T-helper 1 cell (primary cell): ENCODE data around the gene CHST5.

ENCODE experiments used
- DNase-seq, 5 donors: peaks; one replicate each; pipeline ENCODE4 v3.0.0-alpha.2; 2012 to 2020
- total RNA-seq, 4 donors: gene quantifications; one replicate each; lab custom pipeline; 2026; lab: John Stamatoyannopoulos, UW

Gene CHST5
- 0 to 0.80 (median 0.04) reads per million in 4 donors for total RNA-seq

DNA sequence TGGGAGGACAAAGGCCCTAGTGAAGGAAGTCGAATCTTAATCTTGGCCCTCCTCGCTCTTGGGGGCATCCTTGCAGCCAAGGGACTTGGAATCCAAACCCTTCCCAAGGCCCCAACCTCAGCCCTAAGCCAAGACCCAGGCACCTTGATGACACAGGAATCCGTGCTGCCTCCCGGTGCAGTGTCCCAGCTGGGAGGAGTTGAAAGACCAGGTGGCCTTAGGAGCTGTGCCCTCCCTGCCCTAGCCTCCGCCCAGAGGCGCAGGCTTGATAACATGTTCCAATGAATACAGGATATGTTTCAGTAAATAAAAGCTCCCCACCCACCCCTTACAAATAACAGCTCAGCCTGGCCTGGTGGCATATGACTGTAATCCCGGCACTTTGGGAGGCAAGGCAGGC, at the start of gene CHST5:
Gene CHST5 (minus strand): TSS at position 208 of the 400 bp plus-strand sequence. CDS start 5,724 bp downstream, outside the sequence.
- no peak for DNase-seq

DNA sequence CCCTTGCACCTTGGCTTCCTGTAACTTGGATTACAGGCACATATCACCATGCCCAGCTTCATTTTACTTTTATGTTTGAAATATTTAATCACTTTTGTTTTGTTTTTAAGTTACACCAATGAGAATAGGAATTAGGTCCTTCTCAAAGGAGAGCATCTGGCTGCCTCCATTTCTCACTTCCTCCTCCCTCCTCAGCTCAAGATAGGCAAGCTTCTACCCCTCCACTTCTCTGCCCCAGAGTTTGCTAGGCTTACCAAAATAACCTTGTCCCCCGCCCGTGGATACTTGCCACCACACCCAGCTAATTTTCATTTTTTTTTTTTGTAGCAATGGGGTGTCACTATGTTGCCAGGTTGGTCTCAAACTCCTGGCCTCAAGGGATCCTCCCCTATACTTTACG, 48.2 kb upstream of the CHST5 start:
- no peak for DNase-seq

DNA sequence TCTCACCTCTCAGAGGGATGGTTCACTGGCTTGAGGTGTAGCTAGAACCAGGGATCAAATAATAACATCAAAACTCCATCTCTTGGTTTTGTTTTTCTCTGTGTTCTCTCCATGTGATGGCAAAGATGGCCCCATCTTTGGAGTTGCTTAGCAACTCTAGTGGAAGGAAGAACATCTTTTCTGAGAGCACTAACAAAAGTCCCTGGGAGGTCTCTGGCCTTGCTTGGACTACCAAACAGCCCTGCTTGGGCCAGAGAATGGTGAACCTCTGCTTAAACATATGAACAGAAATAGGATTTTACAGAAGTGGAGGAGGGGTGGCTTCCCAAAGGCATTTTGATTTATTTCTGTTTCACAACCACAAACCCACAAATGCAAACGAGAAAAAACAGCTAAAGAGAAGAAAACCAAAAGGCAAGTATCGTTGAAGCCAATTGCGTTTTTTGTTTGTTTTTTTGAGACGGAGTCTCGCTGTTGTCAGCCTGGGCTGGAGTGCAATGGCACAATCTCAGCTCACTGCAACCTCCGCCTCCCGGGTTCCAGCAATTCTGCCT, 43.5 kb upstream of the CHST5 start:
- no peak for DNase-seq

DNA sequence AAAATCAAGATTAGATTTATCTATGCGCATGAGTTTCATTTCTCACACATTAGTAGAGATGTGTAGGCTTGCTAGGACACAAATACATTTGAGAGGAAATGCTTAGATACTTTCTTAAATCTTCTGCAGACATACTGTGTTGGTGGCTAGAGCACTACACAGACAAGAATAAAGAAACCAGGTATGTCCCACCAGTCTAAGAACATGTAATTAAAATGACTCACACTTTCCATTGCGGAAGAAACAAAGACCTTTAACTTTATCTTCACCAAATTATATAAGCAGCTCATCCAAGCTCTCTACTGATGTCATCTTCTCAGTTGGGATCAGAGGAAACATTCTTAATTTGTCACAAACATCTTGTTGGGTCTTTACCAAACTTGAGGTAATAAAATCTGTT, 42.8 kb upstream of the CHST5 start:
- DNase-seq = no peak

DNA sequence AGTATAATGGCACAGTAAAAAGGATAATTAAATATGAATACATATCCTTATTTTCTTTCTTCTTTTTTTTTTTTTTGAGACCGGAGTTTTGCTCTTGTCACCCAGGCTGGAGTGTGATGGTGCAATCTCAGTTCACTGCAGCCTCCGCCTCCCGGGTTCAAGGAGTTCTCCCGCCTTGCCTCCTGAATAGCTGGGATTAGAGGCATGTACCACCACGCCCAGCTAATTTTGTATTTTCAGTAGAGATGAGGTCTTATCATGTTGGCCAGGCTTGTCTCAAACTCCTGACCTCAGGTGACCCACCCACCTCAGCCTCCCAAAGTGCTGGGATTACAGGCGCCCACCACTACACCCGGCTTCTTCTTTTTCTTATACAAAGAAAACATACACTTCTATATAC, 42.3 kb upstream of the CHST5 start:
- no peak for DNase-seq

DNA sequence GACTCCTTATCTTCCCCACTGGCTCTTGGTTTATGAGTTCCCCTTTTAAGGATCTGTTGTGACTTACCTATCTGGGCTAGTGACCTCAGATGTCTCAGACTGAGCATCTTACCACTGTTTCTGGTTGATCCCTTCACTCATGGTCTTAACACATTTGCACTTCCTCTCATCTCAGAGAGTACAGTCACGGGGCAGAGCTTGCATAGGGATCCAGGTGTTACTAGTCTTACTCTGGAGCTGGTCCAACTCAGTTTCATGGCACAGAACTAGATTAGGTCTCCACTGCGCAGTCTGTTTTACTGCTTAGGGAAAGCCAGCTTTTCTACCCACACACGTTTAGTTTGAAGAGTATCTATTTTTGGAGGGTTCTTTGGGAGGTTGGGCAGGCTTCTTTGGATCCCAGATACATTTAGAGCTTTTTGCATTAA, 40.5 kb upstream of the CHST5 start:
- DNase-seq = no peak

DNA sequence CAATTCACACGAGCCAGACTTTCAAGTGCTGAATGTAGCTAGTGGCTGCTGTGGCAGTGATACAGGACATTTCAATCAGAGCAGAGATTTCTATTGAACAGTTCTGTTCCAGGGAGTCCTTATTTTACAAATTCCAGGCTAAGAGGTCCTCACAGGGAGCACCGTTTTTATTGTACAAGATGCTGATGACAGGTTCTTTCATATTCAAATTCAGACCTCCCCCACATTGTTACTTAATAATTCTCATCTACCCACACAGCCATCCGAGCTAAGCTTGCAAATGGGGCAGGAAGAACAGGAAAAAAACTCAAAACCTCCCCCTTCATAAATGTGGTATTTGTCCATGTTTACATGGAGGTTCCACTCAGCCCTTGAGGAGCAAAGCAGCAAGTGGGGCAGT, 40.0 kb upstream of the CHST5 start:
- no peak for DNase-seq

DNA sequence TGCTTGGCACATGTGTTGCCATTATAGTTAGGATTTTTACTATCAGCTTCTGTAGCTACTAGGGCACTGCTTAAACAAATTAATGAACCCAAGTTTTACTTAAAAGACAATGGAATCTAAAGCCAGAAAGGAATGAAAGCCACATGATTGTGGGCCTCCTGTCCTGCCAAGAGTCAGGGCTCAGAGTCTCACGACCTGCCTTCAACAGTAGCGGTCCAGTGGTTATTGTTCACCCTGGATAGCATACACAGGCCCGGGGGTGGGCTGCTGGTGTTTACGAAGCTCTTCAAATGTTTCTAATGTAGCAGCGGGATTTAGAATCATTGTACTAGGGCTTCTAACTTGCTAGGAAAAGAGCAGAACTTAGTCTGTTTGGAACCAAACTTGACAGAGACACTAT, 38.0 kb upstream of the CHST5 start:
- DNase-seq = no peak

DNA sequence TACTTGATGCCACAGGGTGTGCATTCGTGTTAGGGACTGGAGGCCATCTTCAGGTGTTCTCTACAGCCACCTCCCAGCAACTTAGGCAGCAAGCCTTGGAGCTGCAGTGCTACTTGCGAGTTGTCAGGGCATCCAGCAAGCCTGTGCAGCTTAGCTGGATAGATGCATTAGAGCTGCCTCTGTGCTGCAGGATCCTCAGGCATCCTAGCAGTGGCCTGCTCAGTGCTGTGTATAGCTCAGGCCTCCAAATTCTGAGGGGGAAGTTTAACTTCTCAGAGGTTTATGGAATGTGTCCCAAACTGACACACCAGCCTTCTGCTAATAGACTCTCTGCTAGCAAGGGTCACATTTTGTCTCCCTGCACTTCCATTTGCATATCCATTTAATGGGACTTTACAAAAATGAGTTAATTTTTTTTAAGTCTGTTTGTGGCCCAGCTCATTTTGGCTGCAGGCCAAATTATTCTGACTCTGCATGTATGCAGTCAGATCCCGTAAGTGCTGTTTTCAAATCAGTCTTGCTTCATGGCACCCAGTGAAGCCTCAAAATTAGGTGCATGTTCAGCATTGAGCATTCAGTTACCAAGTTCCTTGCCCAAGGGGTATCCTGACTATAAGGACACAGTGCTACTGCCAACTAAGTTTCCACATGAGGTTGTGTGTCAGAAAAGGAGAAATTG, 37.1 kb upstream of the CHST5 start:
- DNase-seq = no peak

DNA sequence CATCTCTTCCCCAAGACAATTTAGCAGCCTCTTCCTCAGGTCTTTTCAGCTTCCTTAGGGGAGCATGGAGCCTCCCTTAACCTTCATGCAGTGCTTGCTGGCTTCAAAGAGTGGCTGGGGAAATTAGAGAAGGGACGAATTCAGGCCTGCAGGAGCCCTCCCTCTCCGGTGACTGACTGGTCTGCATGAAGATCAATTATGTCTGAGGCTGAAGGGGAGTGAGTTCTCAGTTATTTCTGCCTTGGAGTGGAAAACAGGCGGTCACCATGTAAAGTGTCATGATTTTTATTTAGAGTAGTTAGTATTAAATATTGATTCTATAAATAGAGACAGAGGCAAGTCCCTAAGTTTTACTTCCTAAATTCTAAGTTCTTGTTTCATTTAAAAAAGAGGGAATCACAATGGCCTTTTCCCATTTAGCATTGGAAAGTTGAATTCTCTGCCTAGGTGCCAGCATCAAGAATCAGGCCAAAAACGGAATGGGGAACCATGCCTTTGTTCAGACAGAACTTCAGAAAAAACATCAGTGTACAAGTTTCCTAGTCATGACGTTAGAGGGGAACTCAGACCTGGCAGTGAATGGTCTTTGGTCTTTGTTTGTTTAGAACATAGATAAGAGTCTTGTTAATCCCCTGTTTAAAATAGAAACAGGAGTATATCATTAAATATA, 34.6 kb upstream of the CHST5 start:
- no peak for DNase-seq

DNA sequence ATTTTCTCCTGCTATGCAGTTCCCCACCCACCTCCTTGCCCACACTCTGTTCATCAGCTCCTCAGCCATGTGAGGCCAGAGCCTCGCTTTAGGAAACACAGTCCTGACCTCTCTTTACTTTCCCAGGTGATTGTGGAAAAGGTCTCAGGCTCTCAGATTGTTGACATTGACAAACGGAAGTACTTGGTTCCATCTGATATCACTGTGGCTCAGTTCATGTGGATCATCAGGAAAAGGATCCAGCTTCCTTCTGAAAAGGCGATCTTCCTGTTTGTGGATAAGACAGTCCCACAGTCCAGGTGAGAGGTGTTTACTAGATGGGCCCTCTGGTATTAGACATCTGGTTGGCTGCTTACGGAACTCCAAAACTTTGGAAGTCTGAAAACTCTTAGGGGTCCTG, 32.0 kb upstream of the CHST5 start:
- DNase-seq = no peak

DNA sequence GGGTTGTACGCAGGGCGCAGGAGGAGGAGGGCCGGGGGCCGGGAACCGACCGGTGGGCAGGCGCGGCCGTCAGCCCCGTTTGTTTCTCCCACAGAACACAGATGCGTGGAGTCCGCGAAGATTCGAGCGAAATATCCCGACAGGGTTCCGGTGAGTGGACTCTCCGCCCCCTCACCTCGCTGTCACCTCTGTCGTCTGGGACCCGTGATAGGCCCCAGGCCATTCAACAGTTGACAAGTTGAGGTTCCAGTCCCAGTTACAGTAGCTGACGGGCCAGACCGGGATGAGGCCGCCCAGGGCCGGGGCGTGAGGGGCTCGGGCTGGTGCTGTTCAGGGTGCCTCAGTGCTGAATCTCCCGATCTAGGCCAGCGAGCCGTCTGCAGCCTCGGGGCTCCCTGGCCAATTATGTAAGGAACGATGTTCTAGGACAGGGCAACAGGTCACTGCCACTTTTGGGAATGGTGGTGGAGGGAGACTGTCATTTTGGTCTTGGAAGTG, 30.9 kb upstream of the CHST5 start:
- DNase-seq = peak in 3 of 5 donors; percentile 14 to 27 (median 17)

DNA sequence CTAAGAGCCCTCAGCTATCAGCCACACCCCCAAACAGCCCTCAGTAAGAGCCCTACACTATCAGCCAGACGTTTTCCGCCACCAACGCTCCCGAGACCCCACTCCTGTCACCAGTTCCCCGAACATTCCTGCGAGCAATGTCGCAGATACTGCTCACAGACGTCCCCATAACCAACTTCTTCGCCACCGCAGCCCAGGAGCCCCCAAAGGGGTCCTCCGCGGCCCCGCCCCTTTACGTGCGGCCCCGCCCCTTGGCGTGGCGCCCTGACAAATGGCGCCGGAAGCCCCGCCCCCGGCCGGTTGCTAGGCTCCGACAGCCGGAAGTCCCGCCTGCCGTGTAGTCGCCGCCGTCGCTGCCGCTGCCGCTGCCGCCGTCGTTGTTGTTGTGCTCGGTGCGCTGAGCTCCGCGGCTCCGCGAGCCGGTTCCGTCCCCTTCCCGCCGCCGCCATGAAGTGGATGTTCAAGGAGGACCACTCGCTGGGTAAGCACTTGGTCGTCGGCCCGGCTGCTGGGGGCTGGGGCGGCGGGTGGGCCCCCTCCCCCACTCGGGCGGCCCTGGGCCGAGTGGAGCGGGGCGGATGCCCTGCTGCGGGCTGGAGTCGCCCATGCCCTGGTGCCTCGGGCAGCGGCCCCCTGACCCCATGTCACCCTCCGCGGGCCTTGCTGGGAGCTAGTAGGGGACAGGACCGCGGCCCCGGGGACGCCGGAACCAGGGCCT, 30.3 kb upstream of the CHST5 start, which contains the start of gene GABARAPL2:
Gene GABARAPL2 (plus strand): TSS at position 340 of the 718 bp plus-strand sequence. CDS start 108 bp downstream, at position 448.
- DNase-seq = peak; percentile 83 to 91 (median 87)

DNA sequence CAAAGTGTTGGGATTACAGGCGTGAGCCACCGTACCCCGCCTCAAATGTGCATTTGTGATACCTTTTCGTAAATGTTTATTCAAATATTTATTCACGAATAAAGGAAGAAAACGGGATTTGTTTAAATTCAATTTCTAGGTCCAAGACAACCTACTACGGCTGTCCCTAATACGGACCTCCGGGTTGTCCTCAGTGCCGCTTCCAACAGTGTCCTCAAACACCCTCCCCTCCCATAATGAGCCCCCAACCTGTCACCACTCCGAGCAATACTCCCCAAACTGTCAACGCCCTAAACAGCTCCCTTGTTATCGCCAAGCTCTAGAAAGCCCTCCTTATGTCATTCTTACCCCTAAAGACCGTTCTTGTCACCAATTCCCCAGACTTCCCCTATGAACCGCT, 29.7 kb upstream of the CHST5 start:
- DNase-seq = no peak

DNA sequence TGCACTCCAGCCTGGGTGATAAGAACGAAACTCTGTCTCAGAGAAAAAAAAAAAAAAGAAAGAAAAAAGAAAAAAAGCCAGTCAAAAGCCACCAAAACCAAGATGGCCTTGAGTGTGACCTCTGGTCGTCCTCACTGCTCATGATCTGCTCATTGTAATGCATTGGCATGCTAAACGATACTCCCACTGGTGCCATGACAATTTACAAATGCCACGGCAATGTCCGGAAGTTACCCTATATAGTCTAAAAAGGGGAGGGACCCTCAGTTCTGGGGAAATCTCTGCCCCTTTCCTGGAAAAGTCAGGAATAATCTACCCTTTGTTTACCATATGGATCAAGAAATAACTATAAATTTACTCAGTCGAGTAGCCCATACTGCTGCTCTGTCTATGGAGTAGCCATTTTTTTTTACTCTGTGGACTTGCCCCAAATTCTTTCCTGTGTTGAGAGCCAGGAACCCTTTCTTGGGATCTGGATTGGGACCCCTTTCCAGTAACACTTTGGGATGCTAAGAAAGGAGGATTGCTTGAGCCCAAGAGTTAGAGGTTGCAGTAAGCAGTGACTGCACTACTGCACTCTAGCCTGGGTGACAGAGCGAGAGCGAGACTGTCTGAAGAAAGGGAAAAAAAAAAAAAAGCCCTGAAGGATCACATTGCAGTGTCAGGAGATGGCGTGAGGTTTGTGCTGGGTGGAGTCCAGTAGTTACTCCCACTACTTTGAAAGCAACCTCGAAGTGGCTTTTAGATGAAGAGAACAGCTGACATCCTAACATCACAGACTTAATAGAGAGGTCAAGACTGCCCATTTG, 23.9 kb upstream of the CHST5 start:
- DNase-seq = no peak

DNA sequence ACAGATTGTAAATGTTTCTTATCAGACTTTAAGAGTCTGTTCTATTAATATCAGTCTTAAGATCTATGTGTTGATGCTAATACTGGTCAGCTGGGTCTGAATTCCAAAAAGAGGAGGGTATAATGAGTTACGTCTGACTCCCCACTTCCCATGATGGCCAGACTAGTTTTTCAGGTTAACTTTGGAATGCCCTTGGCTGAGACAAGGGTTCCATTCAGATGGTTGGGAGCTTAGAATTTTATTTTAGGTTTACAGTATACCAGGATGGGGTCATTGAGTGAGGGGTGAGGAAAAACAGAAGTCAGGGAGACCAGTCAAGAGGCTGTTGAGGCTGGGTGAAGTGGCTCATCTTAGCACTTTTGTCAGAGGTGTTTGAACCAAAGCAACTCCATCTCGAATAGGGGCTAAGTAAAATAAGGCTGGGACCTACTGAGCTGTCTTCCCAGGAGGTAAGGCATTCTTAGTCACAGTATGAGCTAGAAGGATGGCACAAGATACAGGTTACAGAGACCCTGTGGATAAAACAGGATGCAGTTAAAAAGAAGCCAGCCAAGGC, 23.0 kb upstream of the CHST5 start:
- no peak for DNase-seq

DNA sequence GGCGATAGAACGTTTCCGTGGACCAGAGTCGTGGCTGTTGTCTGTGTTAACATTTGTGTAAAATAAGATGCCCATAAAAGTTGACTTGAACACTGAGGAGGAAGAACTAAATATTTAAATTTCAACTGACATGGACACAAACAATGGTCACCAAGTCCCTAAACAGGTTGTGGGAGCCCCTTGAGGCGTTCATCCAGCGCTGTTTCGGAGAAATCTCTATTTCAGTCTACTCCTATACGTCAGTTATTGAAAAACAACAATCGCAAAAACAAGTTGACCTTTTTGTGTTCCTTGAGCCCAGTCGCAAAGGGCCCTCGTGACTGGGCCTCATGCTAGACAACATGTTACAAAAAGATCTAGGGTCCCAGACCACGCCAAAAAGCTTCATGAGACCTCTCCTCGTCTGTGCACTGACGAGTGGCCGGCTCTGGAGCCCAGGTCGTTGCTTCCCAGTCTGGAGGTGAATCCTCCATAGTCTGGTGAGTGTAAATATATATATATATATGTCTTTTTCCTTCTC, 20.6 kb upstream of the CHST5 start:
- no peak for DNase-seq

DNA sequence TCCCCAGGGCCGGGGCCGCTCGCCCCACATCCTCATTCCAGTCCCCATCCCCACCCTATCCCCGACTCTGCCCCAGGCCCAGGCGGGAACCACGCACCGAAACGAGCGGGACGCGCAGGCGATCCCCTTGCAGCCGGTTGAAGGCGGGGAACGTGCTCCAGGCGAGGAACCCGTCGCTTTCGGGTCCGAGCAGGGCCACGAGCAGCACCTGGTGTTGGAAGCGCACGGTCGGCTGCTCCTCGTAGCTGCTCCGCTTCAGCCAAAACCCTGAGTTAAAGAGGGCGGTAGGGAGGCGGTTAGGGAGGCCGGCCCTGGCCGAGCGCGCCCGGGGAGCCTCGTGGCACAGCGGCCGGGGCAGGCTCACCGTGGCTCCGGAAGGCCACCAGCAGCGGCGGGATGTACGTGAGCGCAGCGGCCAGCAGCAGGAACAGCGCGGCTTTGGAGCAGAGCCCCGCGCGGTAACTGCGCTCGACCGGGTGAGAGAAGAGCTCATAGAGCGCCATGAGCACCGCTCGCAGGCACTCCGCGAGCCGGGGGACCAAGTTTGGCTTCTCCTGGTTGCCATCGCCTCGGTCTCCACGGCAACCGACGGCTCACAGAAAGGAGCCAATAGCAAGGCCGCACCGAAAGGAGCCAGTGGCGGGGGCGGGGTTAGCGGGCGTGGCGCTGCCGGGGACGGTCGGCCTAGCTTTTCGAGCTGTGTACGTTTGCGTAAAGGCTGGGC, 20.0 kb upstream of the CHST5 start, which contains the start of gene TMEM231:
Gene TMEM231 (minus strand): TSS at position 546 of the 724 bp plus-strand sequence. CDS start 43 bp downstream, at position 503.
- peak; percentile 91 to 96 (median 96) for DNase-seq

DNA sequence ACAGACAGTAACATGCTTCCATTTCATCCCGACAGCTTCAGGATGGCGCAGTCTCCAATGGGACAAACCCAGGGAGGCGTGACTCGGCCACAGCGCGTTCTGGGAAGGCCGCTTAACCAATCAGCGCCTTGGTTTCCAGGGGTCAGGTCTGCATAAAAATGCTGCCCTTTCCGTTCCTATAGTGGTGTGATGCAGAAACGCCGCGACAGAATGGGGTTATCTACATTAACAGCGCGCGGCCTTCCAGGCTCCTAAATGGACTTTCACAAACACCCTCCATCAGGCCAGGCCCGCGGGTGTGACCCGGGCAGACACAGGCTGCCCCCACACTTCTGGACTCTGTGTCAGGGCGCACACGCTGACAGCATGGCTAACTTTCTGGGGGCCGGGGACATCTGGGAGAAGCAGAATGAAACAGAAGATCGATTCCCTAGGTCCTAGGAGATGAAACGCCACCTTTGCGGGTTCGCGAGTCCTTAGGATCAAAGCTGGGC, 19.4 kb upstream of the CHST5 start:
- no peak for DNase-seq

DNA sequence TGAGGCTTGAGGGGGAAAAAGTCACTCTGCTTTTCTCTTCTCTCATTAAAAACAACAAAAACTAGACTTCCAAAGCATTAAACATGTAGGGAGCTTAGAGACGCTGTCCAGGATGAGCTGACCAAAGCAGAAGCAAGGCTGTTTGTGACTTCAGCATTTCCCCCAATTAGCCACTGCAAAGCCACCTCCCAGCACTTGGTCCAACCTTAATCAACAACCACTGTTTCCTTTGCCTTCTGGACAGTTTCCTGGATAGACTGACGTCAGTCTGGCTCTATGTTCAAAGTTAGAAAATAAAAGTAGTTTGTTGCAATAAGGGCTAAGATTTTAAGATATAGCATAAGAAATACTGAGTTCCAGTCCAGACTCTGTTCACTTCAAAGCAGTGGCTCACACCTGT, 17.0 kb upstream of the CHST5 start:
- no peak for DNase-seq
